Ovary (tissue), 9 donors: ENCODE measurements around the gene GP1BB. TPM values are rescaled to one million over a fixed set of nuclear protein-coding genes. Genes with fewer than 3 reads are reported as not detected.
A peak's percentile ranks its signal among the peaks of the same experiment; 100 is the strongest.

Source experiments
- DNase-seq, 5 donors: peaks; one replicate each; pipeline ENCODE4 v3.0.0-alpha.2; 2019 to 2020
- H3K27ac ChIP-seq, 2 donors: fragments of 200-600 bp; one replicate each; pipeline versions ENCODE4 v1.5.1 to v1.8.0; 2019 to 2022
- H3K27me3 ChIP-seq: fragments of 200-600 bp; one replicate; pipeline ENCODE4 v1.8.0; 2022
- H3K36me3 ChIP-seq: fragments of 200-600 bp; sonication (generic); one replicate; pipeline ENCODE4 v1.5.1; 2019
- H3K4me1 ChIP-seq: one replicate; pipeline ENCODE4 v1.8.1; 2013; ENCODE audit warnings: mild to moderate bottlenecking, moderate library complexity; ENCODE audit not compliant: insufficient read depth
- H3K4me3 ChIP-seq: fragments of 200-600 bp; sonication (generic); one replicate; pipeline ENCODE4 v1.5.1; 2017
- H3K9me3 ChIP-seq, 2 donors: fragments of 200-600 bp in 1 of 2; sonication (generic) in 1 of 2; one replicate each; pipeline versions ENCODE4 v1.5.1 to v1.8.1; 2013 to 2019; ENCODE audit warnings: mild to moderate bottlenecking in 1 of 2, moderate library complexity in 1 of 2
- EP300 ChIP-seq: sonication (generic); formaldehyde crosslinking; IDR thresholded peaks from one replicate; pipeline ENCODE4 v1.6.1; 2017; ENCODE audit warnings: antibody characterized with exemption
- POLR2A ChIP-seq: fragments of 450-650 bp; IDR thresholded peaks from one replicate; pipeline ENCODE4 v1.6.1; 2017; ENCODE audit warnings: antibody characterized with exemption, mild to moderate bottlenecking, moderate library complexity
- WGBS, 3 donors: extraction: QIAGEN DNeasy Blood & Tissue Kit in 1 of 3; methylation state at CpG; one replicate each; pipeline versions ENCODE4 v1.1.5 to v1.1.7; 2013 to 2017; 5-methylcytosine and 5-hydroxymethylcytosine counted together
- intact Hi-C, 4 donors: fragments of 100-400 bp; cut with DNase I; formaldehyde crosslinking; loops; one replicate each; pipeline versions ENCODE4 v1.11.0 to v1.15.1; 2022 to 2023
- polyA plus RNA-seq, 2 donors: library from polyadenylated mRNA; stranded (reverse); fragments of 200-250 nt in 1 of 2; fragments of 350-450 nt in 1 of 2; fragmentation: Illumina TruSeq in 1 of 2; extraction: RNeasy Lipid Tissue Mini Kit (QIAGEN cat#74804) in 1 of 2; gene quantifications; one replicate each; pipeline ENCODE4 v1.2.3, GENCODE V29; 2013 to 2014
- total RNA-seq, 7 donors: library from RNA; depleted of rRNA in 2 of 7; stranded (reverse); fragments of >200 nt in 2 of 7; fragmentation: NEBNext Ultra II Directional in 3 of 7; extraction: Animal tissue kit (Norgen Biotek cat#: 25700) in 3 of 7; gene quantifications; one replicate each; pipeline versions ENCODE4 v1.1.0 to v1.2.4, GENCODE V29; 2016 to 2023
- TF ChIP-seq, protein P1 (sequence below), 3 donors: fragments of 450-650 bp in 2 of 3; fragments of 200-600 bp in 1 of 3; IDR thresholded peaks; one replicate each; pipeline versions ENCODE4 v1.5.1 to v1.8.0; 2016 to 2022; ENCODE audit warnings: antibody characterized with exemption in 3 of 3, mild to moderate bottlenecking in 1 of 3
- donor health status: DM: no; HTN: no; CAD: no; lungs with moderate emphysema.
- donor health status: DM: no; HTN: no; CAD: no.
- donor health status: Bipolar disorder and iron deficiency.
- donor health status: DM: yes; HTN: yes; CAD: no.
- donor health status: DM: no; HTN: no; CAD: no.
- donor health status: DM: yes; HTN: yes; CAD: no.

GP1BB gene
- total and polyA plus RNA-seq, 9 donors = 0.71 to 21.5 (median 7.7) TPM; not detected in 1

DNA sequence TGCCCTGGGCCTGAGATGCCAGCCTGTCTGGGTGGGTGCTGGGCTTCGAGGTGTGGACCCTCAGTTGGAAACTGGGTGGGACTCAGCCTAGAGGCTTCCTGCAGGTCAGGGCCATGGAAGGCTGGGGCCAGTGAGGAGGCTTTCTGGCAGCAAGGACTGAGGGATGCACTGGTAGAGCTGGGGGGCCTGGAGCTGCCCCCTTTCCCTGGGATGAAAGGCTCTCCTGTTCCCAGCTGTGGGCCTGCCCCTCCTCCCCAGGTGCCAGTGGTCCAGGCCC lies 6.6 kb upstream of the GP1BB start:
- no peak overlapping the region for H3K27ac ChIP-seq
- intact Hi-C loops = no loop called here
- no peak overlapping the region for H3K4me3 ChIP-seq
- H3K4me1 ChIP-seq = peaks cover 13% of the 10 kb centered on the region
- no peaks in the 10 kb centered on the region for H3K9me3 ChIP-seq
- no peaks in the 10 kb centered on the region for H3K27me3 ChIP-seq
- peak in 1 of 5 donors; percentile 36 for DNase-seq
- TF ChIP-seq, protein P1, sequence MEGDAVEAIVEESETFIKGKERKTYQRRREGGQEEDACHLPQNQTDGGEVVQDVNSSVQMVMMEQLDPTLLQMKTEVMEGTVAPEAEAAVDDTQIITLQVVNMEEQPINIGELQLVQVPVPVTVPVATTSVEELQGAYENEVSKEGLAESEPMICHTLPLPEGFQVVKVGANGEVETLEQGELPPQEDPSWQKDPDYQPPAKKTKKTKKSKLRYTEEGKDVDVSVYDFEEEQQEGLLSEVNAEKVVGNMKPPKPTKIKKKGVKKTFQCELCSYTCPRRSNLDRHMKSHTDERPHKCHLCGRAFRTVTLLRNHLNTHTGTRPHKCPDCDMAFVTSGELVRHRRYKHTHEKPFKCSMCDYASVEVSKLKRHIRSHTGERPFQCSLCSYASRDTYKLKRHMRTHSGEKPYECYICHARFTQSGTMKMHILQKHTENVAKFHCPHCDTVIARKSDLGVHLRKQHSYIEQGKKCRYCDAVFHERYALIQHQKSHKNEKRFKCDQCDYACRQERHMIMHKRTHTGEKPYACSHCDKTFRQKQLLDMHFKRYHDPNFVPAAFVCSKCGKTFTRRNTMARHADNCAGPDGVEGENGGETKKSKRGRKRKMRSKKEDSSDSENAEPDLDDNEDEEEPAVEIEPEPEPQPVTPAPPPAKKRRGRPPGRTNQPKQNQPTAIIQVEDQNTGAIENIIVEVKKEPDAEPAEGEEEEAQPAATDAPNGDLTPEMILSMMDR (IDR thresholded peaks at IDR 0.05) = no peak
- TF ChIP-seq POLR2A = no peak
- no peak for TF ChIP-seq EP300
- WGBS, 3 donors = 69 to 92% (median 82%) methylated on average over 1 of the region's 1 CpG
- no peaks in the 10 kb centered on the region for H3K36me3 ChIP-seq

DNA sequence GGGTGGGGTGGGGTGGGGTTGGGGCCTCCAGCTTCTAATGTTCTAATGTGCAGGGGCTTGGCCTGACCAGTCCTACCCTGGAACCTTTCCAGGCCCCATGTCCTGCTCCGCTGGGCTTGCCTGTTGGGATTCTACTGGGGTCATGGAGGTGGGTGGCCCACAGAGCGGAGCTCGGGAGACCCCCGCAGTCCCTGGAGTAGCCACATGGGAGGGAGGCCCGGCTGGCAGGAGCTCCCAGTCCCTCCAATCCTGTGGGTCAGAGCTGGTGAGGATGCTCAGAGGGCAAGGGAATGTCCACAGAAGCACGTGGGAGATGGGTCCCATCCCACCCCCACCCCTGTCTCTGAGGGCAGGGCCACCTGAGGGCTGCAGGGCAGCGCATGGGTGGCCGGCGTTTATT lies 6.2 kb upstream of the GP1BB start:
- 72 to 82% (median 73%) methylated on average over 8 to 9 of the region's 9 CpGs for WGBS, 3 donors

DNA sequence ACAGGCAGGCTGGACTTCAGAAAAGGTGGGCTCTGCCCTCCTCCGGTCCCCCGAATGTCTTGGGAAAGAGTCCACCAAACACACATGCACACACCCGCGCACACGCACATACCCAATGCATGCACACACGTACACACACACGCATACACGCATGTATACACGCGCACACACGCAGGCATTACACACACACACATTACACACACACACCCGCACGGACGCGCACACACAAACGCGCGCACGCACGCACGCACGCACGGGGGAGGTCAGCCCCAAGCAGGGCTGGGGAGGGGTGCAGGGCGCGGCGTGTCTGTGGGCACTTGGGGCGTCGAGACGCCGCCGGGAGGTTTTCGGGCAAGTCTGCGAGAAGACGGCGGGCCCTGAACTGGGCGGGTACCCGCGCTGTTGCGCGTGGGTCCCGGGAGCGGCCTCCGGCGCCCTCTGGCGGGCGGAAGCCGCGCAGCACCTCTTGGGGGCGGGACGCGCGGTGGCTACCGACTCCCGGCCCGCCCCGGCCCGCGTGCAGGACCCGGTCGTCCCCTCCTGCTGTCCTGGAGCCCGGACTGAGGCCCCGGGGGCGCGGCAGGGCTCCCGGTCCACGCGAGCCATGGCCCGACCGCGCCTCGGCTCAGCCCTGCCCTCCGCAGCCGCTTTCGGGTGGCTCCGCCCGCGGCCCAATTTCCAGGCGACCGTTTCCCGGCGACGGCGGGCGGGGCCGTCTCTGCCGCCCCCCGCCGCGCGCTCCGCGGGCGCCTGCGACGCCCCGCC lies 5.5 kb upstream of the GP1BB start:
- H3K4me1 ChIP-seq = peaks cover 13% of the 10 kb centered on the region
- peak overlapping the region; percentile 57 for H3K4me3 ChIP-seq
- TF ChIP-seq, protein P1 (IDR thresholded peaks at IDR 0.05) = peak; percentile 93 to 98 (median 96)
- TF ChIP-seq EP300 = no peak
- no peak for TF ChIP-seq POLR2A
- no peaks in the 10 kb centered on the region for H3K36me3 ChIP-seq
- DNase-seq = peak; percentile 72 to 89 (median 81)
- intact Hi-C loops = no loop called here
- H3K27me3 ChIP-seq = no peaks in the 10 kb centered on the region
- no peaks in the 10 kb centered on the region for H3K9me3 ChIP-seq
- WGBS, 3 donors = 2 to 5% (median 4%) methylated on average over 38 to 96 of the region's 96 CpGs
- H3K27ac ChIP-seq = peak overlapping the region; percentile 58 to 71

More for the DNA sequence above, 6.2 kb upstream of the GP1BB start:
- H3K27me3 ChIP-seq = no peaks in the 10 kb centered on the region
- intact Hi-C loops = no loop called here
- no peak overlapping the region for H3K27ac ChIP-seq
- H3K4me3 ChIP-seq = no peak overlapping the region
- peaks cover 13% of the 10 kb centered on the region for H3K4me1 ChIP-seq
- no peaks in the 10 kb centered on the region for H3K36me3 ChIP-seq
- no peaks in the 10 kb centered on the region for H3K9me3 ChIP-seq
- TF ChIP-seq, protein P1 (IDR thresholded peaks at IDR 0.05) = no peak
- TF ChIP-seq EP300 = no peak
- peak in 3 of 5 donors; percentile 42 to 47 (median 45) for DNase-seq

DNA sequence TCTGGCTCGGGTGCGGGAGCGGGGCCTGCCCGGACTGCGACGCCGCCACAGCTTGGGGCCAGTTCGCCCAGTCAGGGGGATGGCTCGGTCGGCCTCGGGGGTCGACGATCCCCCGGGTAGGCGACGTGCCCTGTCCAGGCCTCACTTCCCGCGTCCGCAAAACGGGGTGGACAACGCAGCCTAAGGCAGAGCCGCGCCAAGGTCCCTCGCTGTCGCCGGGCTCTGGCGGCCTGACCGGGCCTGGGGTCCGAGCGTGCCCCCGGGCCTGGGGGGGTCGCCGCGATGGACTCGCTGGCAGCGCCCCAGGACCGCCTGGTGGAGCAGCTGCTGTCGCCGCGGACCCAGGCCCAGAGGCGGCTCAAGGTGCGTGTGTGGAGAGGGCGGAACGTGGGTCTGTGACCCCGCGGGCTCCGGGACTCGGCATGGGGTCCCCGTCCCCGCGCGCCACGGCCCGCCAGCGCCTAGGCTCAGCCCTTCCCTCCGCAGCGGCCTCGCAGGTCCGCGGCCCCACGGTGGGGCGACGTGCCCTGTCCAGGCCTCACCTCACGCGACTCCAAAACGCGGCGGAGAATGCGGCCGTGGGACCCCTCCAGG lies 4.8 kb upstream of the GP1BB start:
- intact Hi-C loops = no loop called here

More for the DNA sequence above, 4.8 kb upstream of the GP1BB start:
- H3K4me3 ChIP-seq = peak overlapping the region; percentile 57
- H3K36me3 ChIP-seq = no peaks in the 10 kb centered on the region
- no peaks in the 10 kb centered on the region for H3K27me3 ChIP-seq
- peaks cover 13% of the 10 kb centered on the region for H3K4me1 ChIP-seq
- 1 to 2% (median 1%) methylated on average over 25 to 70 of the region's 70 CpGs for WGBS, 3 donors
- TF ChIP-seq, protein P1 (IDR thresholded peaks at IDR 0.05) = no peak
- TF ChIP-seq POLR2A = peak; percentile 23
- H3K27ac ChIP-seq = peak overlapping the region; percentile 58 to 71
- peak in 2 of 5 donors; percentile 61 for DNase-seq
- no peaks in the 10 kb centered on the region for H3K9me3 ChIP-seq
